Heart left ventricle (tissue), 13 donors: ENCODE results near the gene CARHSP1.

ENCODE experiments used
- POLR2A ChIP-seq, 2 donors: fragments of 450-650 bp; IDR thresholded peaks; one replicate each; pipeline ENCODE4 v1.6.1; 2017; ENCODE audit warnings: antibody characterized with exemption in 2 of 2, mild to moderate bottlenecking in 2 of 2, moderate library complexity in 2 of 2
- TF ChIP-seq, protein P1 (sequence below), 12 donors: fragments of 200-600 bp; sonication (generic) in 4 of 12; IDR thresholded peaks; one replicate each; pipeline versions ENCODE4 v1.5.0 to v1.8.0; 2018 to 2022; ENCODE audit warnings: antibody characterized with exemption in 12 of 12, mild to moderate bottlenecking in 5 of 12
- donor health status: ischemic (EF 13 %, LVEDD 7.1; RV severe dilation, severe dysfunction).
- donor health status: DM: no; HTN: yes; CAD: no.
- donor health status: DM: no; HTN: no; CAD: no.
- donor health status: ischemic (EF 25% LVEDD 6.9; RV normal size, moderate dysfunction).
- donor health status: ischemic (EF 25% LVEDD 5.7; RV mildly dilated, moderate dysfunction).
- donor health status: ischemic (EF 35%, LVEDD 5.7; RV mildly dilated, moderate dysfunction).
- donor health status: nonischemic (EF 11% LVEDD 7.7; RV severe dilation, severe dysfunction).
- donor health status: DM: yes; HTN: yes; CAD: no.
- donor health status: PGD.
- donor health status: ischemic (EF 29% LVEDD 5.4; RV normal size, mild dysfunction).
- donor health status: nonischemic (EF 23%, LVEDD 6.1; RV moderate dilation, normal function).

DNA sequence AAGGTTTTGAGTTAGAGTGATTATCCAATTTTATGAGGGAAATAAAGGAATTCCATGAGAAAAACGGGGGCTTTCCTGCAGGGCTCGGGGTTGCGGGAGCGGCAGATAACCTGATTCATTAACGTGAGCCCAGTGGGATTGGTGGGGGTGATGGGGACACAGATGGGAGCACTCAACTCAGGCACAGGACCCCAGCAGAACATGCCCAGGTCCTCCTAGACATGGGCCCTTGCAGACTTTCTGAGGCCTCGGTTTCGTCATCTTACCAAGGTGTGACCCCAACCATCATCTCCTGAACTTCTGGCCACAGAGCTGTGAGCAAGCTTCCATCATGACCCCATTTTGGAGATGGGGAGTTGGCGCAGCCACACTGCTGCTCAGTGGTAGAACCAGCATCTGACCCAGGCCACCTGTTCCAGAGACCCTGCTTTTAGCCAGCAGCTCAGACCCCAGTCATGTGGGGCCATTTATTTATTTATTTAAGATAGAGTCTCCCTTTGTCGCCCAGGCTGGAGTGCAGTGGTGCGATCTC is 22.3 kb downstream of the CARHSP1 start:
- TF ChIP-seq, protein P1, sequence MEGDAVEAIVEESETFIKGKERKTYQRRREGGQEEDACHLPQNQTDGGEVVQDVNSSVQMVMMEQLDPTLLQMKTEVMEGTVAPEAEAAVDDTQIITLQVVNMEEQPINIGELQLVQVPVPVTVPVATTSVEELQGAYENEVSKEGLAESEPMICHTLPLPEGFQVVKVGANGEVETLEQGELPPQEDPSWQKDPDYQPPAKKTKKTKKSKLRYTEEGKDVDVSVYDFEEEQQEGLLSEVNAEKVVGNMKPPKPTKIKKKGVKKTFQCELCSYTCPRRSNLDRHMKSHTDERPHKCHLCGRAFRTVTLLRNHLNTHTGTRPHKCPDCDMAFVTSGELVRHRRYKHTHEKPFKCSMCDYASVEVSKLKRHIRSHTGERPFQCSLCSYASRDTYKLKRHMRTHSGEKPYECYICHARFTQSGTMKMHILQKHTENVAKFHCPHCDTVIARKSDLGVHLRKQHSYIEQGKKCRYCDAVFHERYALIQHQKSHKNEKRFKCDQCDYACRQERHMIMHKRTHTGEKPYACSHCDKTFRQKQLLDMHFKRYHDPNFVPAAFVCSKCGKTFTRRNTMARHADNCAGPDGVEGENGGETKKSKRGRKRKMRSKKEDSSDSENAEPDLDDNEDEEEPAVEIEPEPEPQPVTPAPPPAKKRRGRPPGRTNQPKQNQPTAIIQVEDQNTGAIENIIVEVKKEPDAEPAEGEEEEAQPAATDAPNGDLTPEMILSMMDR (IDR thresholded peaks at IDR 0.05): no peak
- TF ChIP-seq POLR2A (IDR thresholded peaks at IDR 0.05): no peak
